GM12878 (cell line): ENCODE measurements around the gene ELAVL1. TPM values are rescaled to one million over a fixed set of nuclear protein-coding genes. Genes with fewer than 3 reads are reported as not detected.

Experiments used
- ATAC-seq: fragments of 200-7000 bp; cut with Tn5 transposase; 3 replicates; pipeline ENCODE4 v1.9.1; 2020; ENCODE audit warnings: mild to moderate bottlenecking, moderate library complexity
- BruUV-seq: library from RNA; stranded (reverse); fragments of 400-500 nt; replicated peaks from 2 replicates; lab custom pipeline; 2021; lab: Mats Ljungman, UMichigan
- CTCF ChIA-PET: fragments of 300-600 bp; sonication (Branson Sonifier 250); formaldehyde crosslinking; extraction: SDS; loops from one replicate; lab custom pipeline; 2021; ENCODE audit warnings: inconsistent platforms; lab: Yijun Ruan, JAX
- POLR2A ChIA-PET: fragments of 350-600 bp; formaldehyde crosslinking; extraction: SDS; loops from one replicate; lab custom pipeline; 2021; ENCODE audit warnings: inconsistent platforms; lab: Charles Lee
- RAD21 ChIA-PET: fragments of 300-600 bp; sonication (Branson Sonifier 250); formaldehyde crosslinking; loops from one replicate; lab custom pipeline; 2023; ENCODE audit warnings: antibody characterized with exemption; ENCODE audit not compliant: unreplicated experiment; lab: Charles Lee
- SMC1A ChIA-PET: fragments of 300-600 bp; sonication (Branson Sonifier 250); formaldehyde crosslinking; loops from one replicate; lab custom pipeline; 2023; ENCODE audit not compliant: unreplicated experiment, uncharacterized antibody; lab: Charles Lee
- DNase-seq: peaks from one replicate; pipeline ENCODE4 v3.0.0-alpha.2; 2011; ENCODE audit warnings: low read depth, low spot score
- FAIRE-seq: peaks from 3 replicates; lab custom pipeline; 2011; peaks lifted over from hg19 to GRCh38; lab: Jason Lieb, UNC
- H2AFZ ChIP-seq: 2 replicates; pipeline ENCODE4 v1.6.0; 2011; ENCODE audit warnings: low read depth, low read length, control low read depth; ENCODE audit not compliant: control insufficient read depth
- H3K27ac ChIP-seq: 2 replicates; pipeline ENCODE4 v1.5.1; 2011; ENCODE audit warnings: control low read depth; ENCODE audit not compliant: control insufficient read depth, insufficient read depth
- H3K27me3 ChIP-seq, 2 experiments: replicated peaks in 1 of 2; 2 replicates each; pipeline versions ENCODE4 v1.6.0 to v1.6.1; 2011; ENCODE audit warnings: low read length in 1 of 2; ENCODE audit not compliant: control insufficient read depth in 2 of 2, insufficient read depth in 2 of 2
- H3K36me3 ChIP-seq, 2 experiments: 2 replicates each; pipeline ENCODE4 v1.5.1; 2011; ENCODE audit warnings: low read length in 1 of 2; ENCODE audit not compliant: control insufficient read depth in 2 of 2, insufficient read depth in 2 of 2
- H3K4me1 ChIP-seq: 2 replicates; pipeline ENCODE4 v1.6.1; 2011; ENCODE audit warnings: mild to moderate bottlenecking, low read length, moderate library complexity, mixed read lengths; ENCODE audit not compliant: control insufficient read depth, insufficient read depth
- H3K4me2 ChIP-seq: 2 replicates; pipeline ENCODE4 v1.6.0; 2011; ENCODE audit warnings: control low read depth; ENCODE audit not compliant: control insufficient read depth, insufficient read depth
- H3K4me3 ChIP-seq: fragments of 200-600 bp; sonication (generic); 2 replicates; pipeline ENCODE4 v1.5.1; 2016
- H3K79me2 ChIP-seq: 2 replicates; pipeline ENCODE4 v1.6.0; 2011; ENCODE audit warnings: low read length; ENCODE audit not compliant: control insufficient read depth, insufficient read depth
- H3K9ac ChIP-seq: 2 replicates; pipeline ENCODE4 v1.8.0; 2011; ENCODE audit warnings: low read length, control low read depth, mixed read lengths; ENCODE audit not compliant: control insufficient read depth, insufficient read depth
- H3K9me3 ChIP-seq: replicated peaks from 3 replicates; pipeline ENCODE4 v1.5.1; 2011; ENCODE audit warnings: mild to moderate bottlenecking, low read length; ENCODE audit not compliant: control insufficient read depth, insufficient read depth
- H4K20me1 ChIP-seq: 2 replicates; pipeline ENCODE4 v1.6.0; 2011; ENCODE audit not compliant: control insufficient read depth, insufficient read depth
- CBX3 ChIP-seq: fragments of 200-600 bp; sonication (generic); IDR thresholded peaks from 2 replicates; pipeline ENCODE4 v1.6.1; 2016; ENCODE audit warnings: low read depth, borderline replicate concordance
- MYC ChIP-seq: IDR thresholded peaks from 2 replicates; pipeline ENCODE4 v1.6.1; 2011; ENCODE audit warnings: mild to moderate bottlenecking, low read length, moderate library complexity, inconsistent platforms; ENCODE audit not compliant: insufficient read depth, insufficient replicate concordance, insufficient read length, severe bottlenecking
- NR2C2 ChIP-seq: IDR thresholded peaks from 2 replicates; pipeline ENCODE4 v1.6.1; 2011; ENCODE audit warnings: borderline replicate concordance, low read depth; ENCODE audit not compliant: control insufficient read depth, insufficient read length
- PML ChIP-seq: IDR thresholded peaks from 2 replicates; pipeline ENCODE4 v1.6.1; 2012; ENCODE audit warnings: low read length, inconsistent platforms
- RAD51 ChIP-seq: fragments of 450-650 bp; IDR thresholded peaks from 2 replicates; pipeline ENCODE4 v1.6.1; 2016; ENCODE audit warnings: moderate library complexity, mild to moderate bottlenecking, inconsistent platforms
- SMAD1 ChIP-seq: fragments of 450-650 bp; IDR thresholded peaks from 2 replicates; pipeline ENCODE4 v1.6.1; 2018; ENCODE audit warnings: mild to moderate bottlenecking, low read depth; ENCODE audit not compliant: partially characterized antibody
- SMAD5 ChIP-seq: IDR thresholded peaks from 2 replicates; pipeline ENCODE4 v1.6.1; 2016; ENCODE audit warnings: antibody characterized with exemption, low read depth
- SMARCA5 ChIP-seq: fragments of 450-650 bp; IDR thresholded peaks from 2 replicates; pipeline ENCODE4 v1.6.1; 2017; ENCODE audit warnings: mild to moderate bottlenecking
- SREBF2 ChIP-seq: IDR thresholded peaks from 2 replicates; pipeline ENCODE4 v1.6.1; 2012; ENCODE audit warnings: mild to moderate bottlenecking, low read length
- ZNF384 ChIP-seq: IDR thresholded peaks from 2 replicates; pipeline ENCODE4 v1.6.1; 2012; ENCODE audit warnings: low read depth, mild to moderate bottlenecking, low read length, improper control_type of control experiment, borderline replicate concordance
- WGBS: methylation state at CpG from one replicate; pipeline ENCODE4 v1.1.6; 2016; ENCODE audit warnings: low lambda C conversion rate; ENCODE audit not compliant: insufficient replicate concordance, insufficient coverage; ENCODE audit errors: missing lambda C conversion rate; 5-methylcytosine and 5-hydroxymethylcytosine counted together
- in situ Hi-C: fragments of 300-500 bp; cut with MboI; formaldehyde crosslinking; loops from 9 replicates; pipeline ENCODE4 v1.14.3; 2018; ENCODE audit warnings: mixed read lengths
- intact Hi-C: fragments of 100-400 bp; cut with micrococcal nuclease; formaldehyde crosslinking; loops from one replicate; pipeline ENCODE4 v1.14.2; 2022; ENCODE audit not compliant: unreplicated experiment
- polyA plus RNA-seq, 11 experiments: library from polyadenylated mRNA; depleted of rRNA in 4 of 11; unstranded in 6 of 11; stranded (reverse) in 5 of 11; fragments of >200 nt; fragmentation: Nextera tagmentation in 4 of 11; fragmentation: Illumina TruSeq in 1 of 11; extraction: Ambion mirVana in 4 of 11; extraction: Trizol in 1 of 11; gene quantifications; 1 replicate in 1 of 11; 2 replicates in 10 of 11; pipeline versions ENCODE4 v1.2.1 to v1.2.3, GENCODE V29; 2011 to 2016; ENCODE audit warnings: inconsistent platforms in 2 of 11, missing spikeins in 2 of 11, low read depth in 1 of 11
- total RNA-seq, 4 experiments: library from RNA; depleted of rRNA in 3 of 4; stranded (reverse); fragments of >200 nt in 3 of 4; fragmentation: Illumina TruSeq in 1 of 4; extraction: Trizol in 1 of 4; gene quantifications; 2 replicates each; pipeline versions ENCODE4 v1.2.1 to v1.2.3, GENCODE V29; 2013 to 2021
- TF ChIP-seq, protein P1 (sequence below): IDR thresholded peaks from 2 replicates; pipeline ENCODE4 v1.6.1; 2011; ENCODE audit warnings: borderline replicate concordance, low read depth, mild to moderate bottlenecking, moderate library complexity, low read length; ENCODE audit not compliant: insufficient read depth, poor library complexity, severe bottlenecking
- TF ChIP-seq, protein P2 (sequence below): fragments of 450-650 bp; IDR thresholded peaks from 2 replicates; pipeline ENCODE4 v1.6.1; 2016; ENCODE audit warnings: mild to moderate bottlenecking

The ELAVL1 gene
- total and polyA plus RNA-seq, 10 of the 15 experiments (the other 5 are each of a cell fraction or from before 2014, with no cell fraction given), result 7.4 to 155 (median 70.3) TPM

DNA sequence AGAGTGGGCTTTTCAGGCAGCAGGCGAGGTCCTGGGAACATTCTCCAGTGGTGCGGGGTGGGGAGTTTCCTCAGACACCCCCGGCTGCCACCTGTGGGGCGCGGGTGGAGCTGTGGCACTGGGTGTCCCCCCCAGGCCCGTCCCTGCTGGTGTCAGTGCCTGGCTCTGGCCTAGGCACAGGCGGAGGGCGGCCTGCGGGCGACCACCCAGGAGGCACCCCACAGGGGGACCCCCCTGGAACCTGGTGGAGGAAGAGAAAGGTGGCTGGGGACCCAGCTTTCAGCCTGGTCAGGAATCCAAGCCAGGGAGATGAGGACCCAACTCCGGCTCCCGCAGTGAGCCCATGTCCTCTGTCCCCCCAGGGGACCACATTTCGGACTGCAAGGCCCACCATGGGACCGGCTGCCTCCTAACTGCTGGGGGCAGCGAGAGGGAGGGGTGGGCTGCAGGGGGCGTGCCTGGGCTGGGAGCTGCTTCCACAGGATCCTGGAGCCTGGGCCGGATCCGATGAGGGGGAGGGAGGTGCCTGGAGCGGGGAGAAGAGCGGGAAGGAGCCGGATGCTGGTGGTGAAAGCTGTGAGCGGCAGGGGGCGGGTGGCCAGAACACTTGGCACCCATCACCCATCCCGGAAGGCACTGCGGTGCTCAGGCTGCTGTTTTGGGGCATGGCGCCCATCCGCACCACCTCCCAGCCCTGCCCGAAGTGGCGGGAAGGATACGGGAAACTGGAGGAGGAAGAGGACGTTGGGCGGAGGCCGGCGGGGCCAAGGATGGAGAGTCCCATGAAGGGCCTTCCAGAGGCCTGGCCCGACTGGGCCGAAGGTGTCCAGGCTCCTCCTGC, 74.0 kb downstream of the ELAVL1 start:
- Histone ChIP-seq H3K27me3 (no peaks in the 10 kb centered on the region), H2AFZ (no peak overlapping the region), H3K27ac (no peak overlapping the region), H4K20me1 (no peaks in the 10 kb centered on the region; the same call in 1 of the 2 replicates), H3K4me1 (no peaks in the 10 kb centered on the region; the same call in 1 of the 2 replicates), H3K9me3 (no peaks in the 10 kb centered on the region), H3K36me3 (peaks cover 9 to 41% of the 10 kb centered on the region in 2 experiments; a peak in 3 of 4 replicates), H3K9ac (no peak overlapping the region), H3K79me2 (no peaks in the 10 kb centered on the region), H3K4me2 (no peak overlapping the region), H3K4me3 (no peak overlapping the region)
- FAIRE-seq (no peak), DNase-seq (no peak), ATAC-seq (no peak)
- no TSS peak for BruUV-seq
- POLR2A ChIA-PET, result no interaction called here
- 92% methylated on average over 28 of the region's 36 CpGs for WGBS
- no peak for TF ChIP-seq CBX3
- no peak for TF ChIP-seq SMAD1
- no peak for TF ChIP-seq NR2C2
- no peak for TF ChIP-seq SREBF2
- TF ChIP-seq PML, result no peak
- TF ChIP-seq SMAD5, result no peak
- TF ChIP-seq, protein P1, sequence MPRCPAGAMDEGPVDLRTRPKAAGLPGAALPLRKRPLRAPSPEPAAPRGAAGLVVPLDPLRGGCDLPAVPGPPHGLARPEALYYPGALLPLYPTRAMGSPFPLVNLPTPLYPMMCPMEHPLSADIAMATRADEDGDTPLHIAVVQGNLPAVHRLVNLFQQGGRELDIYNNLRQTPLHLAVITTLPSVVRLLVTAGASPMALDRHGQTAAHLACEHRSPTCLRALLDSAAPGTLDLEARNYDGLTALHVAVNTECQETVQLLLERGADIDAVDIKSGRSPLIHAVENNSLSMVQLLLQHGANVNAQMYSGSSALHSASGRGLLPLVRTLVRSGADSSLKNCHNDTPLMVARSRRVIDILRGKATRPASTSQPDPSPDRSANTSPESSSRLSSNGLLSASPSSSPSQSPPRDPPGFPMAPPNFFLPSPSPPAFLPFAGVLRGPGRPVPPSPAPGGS, result no peak
- TF ChIP-seq, protein P2, sequence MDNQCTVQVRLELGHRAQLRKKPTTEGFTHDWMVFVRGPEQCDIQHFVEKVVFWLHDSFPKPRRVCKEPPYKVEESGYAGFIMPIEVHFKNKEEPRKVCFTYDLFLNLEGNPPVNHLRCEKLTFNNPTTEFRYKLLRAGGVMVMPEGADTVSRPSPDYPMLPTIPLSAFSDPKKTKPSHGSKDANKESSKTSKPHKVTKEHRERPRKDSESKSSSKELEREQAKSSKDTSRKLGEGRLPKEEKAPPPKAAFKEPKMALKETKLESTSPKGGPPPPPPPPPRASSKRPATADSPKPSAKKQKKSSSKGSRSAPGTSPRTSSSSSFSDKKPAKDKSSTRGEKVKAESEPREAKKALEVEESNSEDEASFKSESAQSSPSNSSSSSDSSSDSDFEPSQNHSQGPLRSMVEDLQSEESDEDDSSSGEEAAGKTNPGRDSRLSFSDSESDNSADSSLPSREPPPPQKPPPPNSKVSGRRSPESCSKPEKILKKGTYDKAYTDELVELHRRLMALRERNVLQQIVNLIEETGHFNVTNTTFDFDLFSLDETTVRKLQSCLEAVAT, result no peak
- no peak for TF ChIP-seq ZNF384
- TF ChIP-seq SMARCA5, result no peak
- no peak for TF ChIP-seq RAD51
- TF ChIP-seq MYC, result no peak
- SMC1A ChIA-PET, result interaction anchor here (1.2 kb wide), 1 partner anchor 13 kb away, joined by 3 read pairs; no protein-coding TSS in a partner anchor
- in situ Hi-C loops, result no loop called here
- RAD21 ChIA-PET, result no interaction called here
- CTCF ChIA-PET, result interaction anchor here (1.0 to 4.4 kb wide), 3 partner anchors 12 to 79 kb away, joined by 3 to 44 read pairs (median 4); partner anchors contain the start of gene TIMM44
- intact Hi-C loops, result no loop called here
